SK-N-MC (cell line): ENCODE measurements around the gene MOB1B.

Experiments used
- EZH2 ChIP-seq: fragments of 200-600 bp; sonication (generic); IDR thresholded peaks from one replicate; pipeline ENCODE4 v1.6.1; 2017; ENCODE audit warnings: antibody characterized with exemption
- POLR2AphosphoS5 ChIP-seq: IDR thresholded peaks from 2 replicates; pipeline ENCODE4 v1.6.1; 2012; ENCODE audit warnings: mild to moderate bottlenecking, low read depth, low read length, borderline replicate concordance

- TF ChIP-seq POLR2AphosphoS5 (no peak), EZH2 (no peak)
Observed at GRCh38 chr4:70948665-70949260, 46.6 kb downstream of the MOB1B start.
